Endodermal cell (in vitro differentiated cells): ENCODE results near the gene PGS1. TPM values are rescaled to one million over a fixed set of nuclear protein-coding genes. Genes with fewer than 3 reads are reported as not detected.

ENCODE experiments used
- DNase-seq: peaks from one replicate; pipeline ENCODE4 v3.0.0-alpha.2; 2017
- H3K27ac ChIP-seq: 2 replicates; pipeline ENCODE4 v1.5.1; 2013; ENCODE audit warnings: mild to moderate bottlenecking, low read depth, low read length, moderate library complexity
- H3K27me3 ChIP-seq: 2 replicates; pipeline ENCODE4 v1.6.1; 2013; ENCODE audit warnings: mild to moderate bottlenecking, low read length, moderate library complexity; ENCODE audit not compliant: insufficient read depth, control insufficient read depth, poor library complexity, severe bottlenecking
- H3K36me3 ChIP-seq: 2 replicates; pipeline ENCODE4 v1.7.0; 2013; ENCODE audit warnings: mild to moderate bottlenecking, low read length, moderate library complexity; ENCODE audit not compliant: control insufficient read depth, insufficient read depth
- H3K4me1 ChIP-seq: one replicate; pipeline ENCODE4 v1.7.0; 2013; ENCODE audit warnings: low read length; ENCODE audit not compliant: control insufficient read depth, insufficient read depth
- H3K4me3 ChIP-seq: 2 replicates; pipeline ENCODE4 v1.5.1; 2013; ENCODE audit warnings: mild to moderate bottlenecking, low read length, moderate library complexity
- H3K9ac ChIP-seq: 2 replicates; pipeline ENCODE4 v1.6.1; 2013; ENCODE audit warnings: mild to moderate bottlenecking, low read length, moderate library complexity; ENCODE audit not compliant: poor library complexity, severe bottlenecking; ENCODE audit errors: extremely low read depth
- H3K9me3 ChIP-seq: 2 replicates; pipeline ENCODE4 v1.6.1; 2013; ENCODE audit warnings: mild to moderate bottlenecking, low read length, moderate library complexity; ENCODE audit not compliant: control insufficient read depth
- H3K27ac Mint-ChIP-seq: 2 replicates; pipeline ENCODE4 v1.8.0; 2020; ENCODE audit warnings: mixed read lengths
- H3K27me3 Mint-ChIP-seq: 2 replicates; pipeline ENCODE4 v1.8.0; 2021; ENCODE audit warnings: mild to moderate bottlenecking, mixed read lengths; ENCODE audit not compliant: insufficient read depth
- H3K36me3 Mint-ChIP-seq: 2 replicates; pipeline ENCODE4 v1.8.0; 2020; ENCODE audit warnings: low read depth, mixed read lengths
- H3K4me1 Mint-ChIP-seq: 2 replicates; pipeline ENCODE4 v1.8.0; 2020; ENCODE audit warnings: mixed read lengths
- H3K4me3 Mint-ChIP-seq: 2 replicates; pipeline ENCODE4 v1.8.0; 2020; ENCODE audit warnings: mild to moderate bottlenecking, moderate library complexity, mixed read lengths
- H3K9me3 Mint-ChIP-seq: 2 replicates; pipeline ENCODE4 v1.8.0; 2020; ENCODE audit warnings: mild to moderate bottlenecking, mixed read lengths
- CTCF ChIP-seq: fragments of 200-600 bp; sonication (generic); conservative IDR thresholded peaks from 2 replicates; pipeline ENCODE4 v1.5.0; 2021; ENCODE audit warnings: antibody characterized with exemption, mild to moderate bottlenecking
- WGBS, 2 experiments: methylation state at CpG; one replicate each; pipeline versions ENCODE4 v1.1.5 to v1.1.7; 2013; ENCODE audit warnings: missing lambda C conversion rate in 2 of 2, mixed read lengths in 1 of 2; ENCODE audit not compliant: insufficient coverage in 1 of 2, insufficient read length in 1 of 2; 5-methylcytosine and 5-hydroxymethylcytosine counted together
- total RNA-seq, 2 donors: library from RNA; stranded (reverse); fragmentation: NEBNext Ultra II Directional in 1 of 2; extraction: Animal tissue kit (Norgen Biotek cat#: 25700) in 1 of 2; gene quantifications; 2 replicates in 1 of 2; 3 replicates in 1 of 2; pipeline ENCODE4 v1.2.1, GENCODE V29; 2021

The PGS1 gene
- total RNA-seq, 2 donors from 2014 or later: 57.1 to 58.2 TPM

GRCh38 chr17:78362232-78362631 is 16.2 kb upstream of the PGS1 start:
- DNase-seq: no peak
- no peaks in the 10 kb centered on the region for H3K9me3 ChIP-seq
- WGBS, 2 experiments: 100% methylated on average over 2 of the region's 5 CpGs; no CpG with 5 or more reads in 1 of the 2 experiments
- H3K36me3 ChIP-seq: peaks cover 18% of the 10 kb centered on the region
- no peak overlapping the region for H3K9ac ChIP-seq
- Mint-ChIP-seq H3K27me3 (peaks cover 8% of the 10 kb centered on the region), H3K4me1 (peaks cover 57% of the 10 kb centered on the region), H3K27ac (no peak overlapping the region), H3K9me3 (no peaks in the 10 kb centered on the region), H3K4me3 (no peak overlapping the region), H3K36me3 (peaks cover 16% of the 10 kb centered on the region)
- no peak overlapping the region for H3K27ac ChIP-seq
- peaks cover 15% of the 10 kb centered on the region for H3K4me1 ChIP-seq
- no peak for TF ChIP-seq CTCF
- H3K27me3 ChIP-seq: no peaks in the 10 kb centered on the region
- H3K4me3 ChIP-seq: no peak overlapping the region

- peak; percentile 72 for TF ChIP-seq CTCF
- Mint-ChIP-seq H3K27ac (no peak overlapping the region), H3K4me3 (no peak overlapping the region), H3K9me3 (no peaks in the 10 kb centered on the region), H3K27me3 (peaks cover 8% of the 10 kb centered on the region), H3K4me1 (peaks cover 52% of the 10 kb centered on the region), H3K36me3 (peaks cover 12% of the 10 kb centered on the region)
- Histone ChIP-seq H3K4me1 (peaks cover 15% of the 10 kb centered on the region), H3K9me3 (no peaks in the 10 kb centered on the region), H3K36me3 (peaks cover 13% of the 10 kb centered on the region), H3K27ac (no peak overlapping the region), H3K9ac (no peak overlapping the region), H3K27me3 (no peaks in the 10 kb centered on the region), H3K4me3 (no peak overlapping the region)
- 82 to 88% methylated on average over 3 to 7 of the region's 7 CpGs for WGBS, 2 experiments
- peak; percentile 82 for DNase-seq
Observed at GRCh38 chr17:78362671-78363070, 15.8 kb upstream of the PGS1 start.

- Mint-ChIP-seq H3K36me3 (no peaks in the 10 kb centered on the region), H3K27ac (peak overlapping the region; percentile 94), H3K9me3 (no peaks in the 10 kb centered on the region), H3K4me3 (no peak overlapping the region), H3K4me1 (peaks cover 45% of the 10 kb centered on the region), H3K27me3 (no peaks in the 10 kb centered on the region)
- Histone ChIP-seq H3K4me3 (peak overlapping the region; percentile 72), H3K9ac (peak overlapping the region; percentile 63), H3K27me3 (no peaks in the 10 kb centered on the region), H3K27ac (peak overlapping the region; percentile 88), H3K4me1 (peaks cover 15% of the 10 kb centered on the region), H3K36me3 (no peaks in the 10 kb centered on the region), H3K9me3 (no peaks in the 10 kb centered on the region)
- 54 to 60% methylated on average over 14 to 26 of the region's 26 CpGs for WGBS, 2 experiments
- peak; percentile 86 for DNase-seq
- no peak for TF ChIP-seq CTCF
Observed at GRCh38 chr17:78364436-78365281, 13.8 kb upstream of the PGS1 start.
